Calu3 (cell line): Measurements from ENCODE around the gene VOPP1. TPM values are rescaled to one million over a fixed set of nuclear protein-coding genes. Genes with fewer than 3 reads are reported as not detected.
"Not testable (repeated sequence)": the region's sequence is repeated elsewhere in the genome, so short reads cannot be mapped to it uniquely, and the experiment has no call there.

Source experiments
- BruUV-seq: library from RNA; stranded (reverse); fragments of 400-500 nt; replicated peaks from 2 replicates; lab custom pipeline; 2021; lab: Mats Ljungman, UMichigan
- CTCF ChIA-PET: fragments of 300-600 bp; sonication (Branson Sonifier 250); formaldehyde crosslinking; loops from one replicate; lab custom pipeline; 2022; ENCODE audit warnings: antibody characterized with exemption; lab: Charles Lee
- DNase-seq: peaks from one replicate; pipeline ENCODE4 v3.0.0; 2022
- H3K27ac Mint-ChIP-seq: one replicate; pipeline ENCODE4 v1.8.0; 2022; ENCODE audit warnings: mixed read lengths; ENCODE audit not compliant: unreplicated experiment
- H3K27me3 Mint-ChIP-seq: one replicate; pipeline ENCODE4 v1.8.0; 2022; ENCODE audit warnings: mixed read lengths; ENCODE audit not compliant: unreplicated experiment
- H3K36me3 Mint-ChIP-seq: one replicate; pipeline ENCODE4 v1.8.0; 2022; ENCODE audit warnings: mild to moderate bottlenecking, moderate library complexity, mixed read lengths; ENCODE audit not compliant: insufficient read depth, unreplicated experiment
- H3K4me1 Mint-ChIP-seq: one replicate; pipeline ENCODE4 v1.8.0; 2022; ENCODE audit warnings: mild to moderate bottlenecking, low read depth, mixed read lengths; ENCODE audit not compliant: unreplicated experiment
- H3K4me3 Mint-ChIP-seq: one replicate; pipeline ENCODE4 v1.8.0; 2022; ENCODE audit warnings: mild to moderate bottlenecking, low read depth, moderate library complexity, mixed read lengths; ENCODE audit not compliant: unreplicated experiment
- H3K9me3 Mint-ChIP-seq: one replicate; pipeline ENCODE4 v1.8.0; 2022; ENCODE audit warnings: low read depth, mixed read lengths; ENCODE audit not compliant: unreplicated experiment
- CTCF ChIP-seq: fragments of 200-600 bp; IDR thresholded peaks from one replicate; pipeline ENCODE4 v1.8.0; 2022; ENCODE audit warnings: antibody characterized with exemption; ENCODE audit not compliant: unreplicated experiment
- intact Hi-C: fragments of 100-400 bp; cut with micrococcal nuclease; formaldehyde crosslinking; loops from one replicate; pipeline ENCODE4 v1.10.0; 2022; ENCODE audit not compliant: unreplicated experiment
- total RNA-seq: library from RNA; stranded (reverse); gene quantifications from 2 replicates; pipeline ENCODE4 v1.2.3, GENCODE V29; 2022

The VOPP1 gene
- total RNA-seq, 1 experiment from 2014 or later: 128 TPM

GRCh38 chr7:55472928-55473725, 99.2 kb downstream of the VOPP1 start:
- H3K27me3 Mint-ChIP-seq: no peaks in the 10 kb centered on the region
- no TSS peak for BruUV-seq
- intact Hi-C loops: no loop called here
- DNase-seq: no peak
- no peaks in the 10 kb centered on the region for H3K36me3 Mint-ChIP-seq
- H3K9me3 Mint-ChIP-seq: peaks cover 4% of the 10 kb centered on the region
- no peaks in the 10 kb centered on the region for H3K4me1 Mint-ChIP-seq
- CTCF ChIA-PET: no interaction called here
- no peak for TF ChIP-seq CTCF
- H3K4me3 Mint-ChIP-seq: no peak overlapping the region
- no peak overlapping the region for H3K27ac Mint-ChIP-seq

- intact Hi-C loops, H3K27ac Mint-ChIP-seq, DNase-seq, H3K27me3 Mint-ChIP-seq, H3K4me3 Mint-ChIP-seq, CTCF ChIA-PET, H3K9me3 Mint-ChIP-seq, BruUV-seq, H3K36me3 Mint-ChIP-seq, H3K4me1 Mint-ChIP-seq: not testable (repeated sequence)
Measured at GRCh38 chr7:55472406-55472805, 99.9 kb downstream of the VOPP1 start.

GRCh38 chr7:55471594-55471993, 100.7 kb downstream of the VOPP1 start:
- H3K4me3 Mint-ChIP-seq, H3K27me3 Mint-ChIP-seq, H3K9me3 Mint-ChIP-seq, BruUV-seq, H3K36me3 Mint-ChIP-seq, H3K27ac Mint-ChIP-seq, H3K4me1 Mint-ChIP-seq, DNase-seq, intact Hi-C loops, CTCF ChIA-PET: not testable (repeated sequence)

GRCh38 chr7:55470261-55470660, 102.0 kb downstream of the VOPP1 start:
- DNase-seq: no peak
- H3K4me3 Mint-ChIP-seq: no peak overlapping the region
- H3K27ac Mint-ChIP-seq: no peak overlapping the region
- intact Hi-C loops: no loop called here
- no peak for TF ChIP-seq CTCF
- H3K4me1 Mint-ChIP-seq: no peaks in the 10 kb centered on the region
- no peaks in the 10 kb centered on the region for H3K27me3 Mint-ChIP-seq
- CTCF ChIA-PET: no interaction called here
- BruUV-seq: no TSS peak
- H3K36me3 Mint-ChIP-seq: peaks cover 7% of the 10 kb centered on the region
- H3K9me3 Mint-ChIP-seq: peaks cover 10% of the 10 kb centered on the region

- DNase-seq: no peak
- Mint-ChIP-seq H3K9me3 (peaks cover 15% of the 10 kb centered on the region), H3K36me3 (peaks cover 7% of the 10 kb centered on the region), H3K27ac (no peak overlapping the region), H3K4me3 (no peak overlapping the region), H3K4me1 (no peaks in the 10 kb centered on the region), H3K27me3 (no peaks in the 10 kb centered on the region)
- BruUV-seq: no TSS peak
- intact Hi-C loops: no loop called here
- CTCF ChIA-PET: interaction anchor here (0.6 kb wide), 1 partner anchor 1299 kb away, joined by 3 read pairs; no protein-coding TSS in a partner anchor
- no peak for TF ChIP-seq CTCF
Measured at GRCh38 chr7:55469721-55470120, 102.6 kb downstream of the VOPP1 start.
